H1 (cell line): Measurements from ENCODE around the gene GFOD1. TPM values are rescaled to one million over a fixed set of nuclear protein-coding genes. Genes with fewer than 3 reads are reported as not detected.

Experiments
- CTCF ChIA-PET: fragments of 300-600 bp; sonication (Branson Sonifier 250); formaldehyde crosslinking; loops from one replicate; lab custom pipeline; 2021; ENCODE audit not compliant: partially characterized antibody; lab: Charles Lee
- POLR2A ChIA-PET: fragments of 300-600 bp; sonication (Branson Sonifier 250); formaldehyde crosslinking; loops from one replicate; lab custom pipeline; 2021; ENCODE audit warnings: inconsistent platforms; ENCODE audit not compliant: partially characterized antibody; lab: Charles Lee
- DNase-seq, 2 experiments: peaks; one replicate each; pipeline versions ENCODE4 v3.0.0 to v3.0.0-alpha.2; 2010 to 2022; ENCODE audit warnings: low spot score in 2 of 2, low read depth in 1 of 2, mixed read lengths in 1 of 2
- FAIRE-seq: peaks from 2 replicates; lab custom pipeline; 2011; peaks lifted over from hg19 to GRCh38; lab: Jason Lieb, UNC
- H2AFZ ChIP-seq: 2 replicates; pipeline ENCODE4 v1.8.1; 2012; ENCODE audit warnings: low read length, inconsistent platforms
- H2AK5ac ChIP-seq: 2 replicates; pipeline ENCODE4 v1.6.1; 2013; ENCODE audit warnings: low read depth, low read length
- H2BK120ac ChIP-seq: replicated peaks from 2 replicates; pipeline ENCODE3; 2013; ENCODE audit warnings: low read depth, low read length, inconsistent platforms
- H2BK12ac ChIP-seq: 2 replicates; pipeline ENCODE4 v1.6.1; 2013; ENCODE audit warnings: low read depth, low read length
- H2BK15ac ChIP-seq: 2 replicates; pipeline ENCODE4 v1.6.1; 2013; ENCODE audit warnings: low read length
- H2BK20ac ChIP-seq: 2 replicates; pipeline ENCODE4 v1.6.1; 2013; ENCODE audit warnings: low read length
- H2BK5ac ChIP-seq: 2 replicates; pipeline ENCODE4 v1.6.1; 2013; ENCODE audit warnings: low read depth, low read length
- H3K14ac ChIP-seq: 2 replicates; pipeline ENCODE4 v1.6.1; 2013; ENCODE audit warnings: inconsistent platforms; ENCODE audit not compliant: insufficient read length
- H3K18ac ChIP-seq: 2 replicates; pipeline ENCODE4 v1.6.1; 2013; ENCODE audit warnings: low read length; ENCODE audit errors: extremely low read depth
- H3K23ac ChIP-seq: 2 replicates; pipeline ENCODE4 v1.6.1; 2013; ENCODE audit warnings: inconsistent platforms; ENCODE audit not compliant: insufficient read length
- H3K23me2 ChIP-seq: 2 replicates; pipeline ENCODE4 v1.6.1; 2013; ENCODE audit warnings: low read depth, low read length
- H3K27ac ChIP-seq: 2 replicates; pipeline ENCODE4 v1.6.1; 2011; ENCODE audit warnings: low read depth, low read length, inconsistent platforms
- H3K27me3 ChIP-seq, 4 experiments: replicated peaks in 1 of 4; 1 replicate in 1 of 4; 2 replicates in 3 of 4; pipeline versions ENCODE4 v1.6.1 to v1.8.1; 2011 to 2013; ENCODE audit warnings: low read length in 3 of 4, mild to moderate bottlenecking in 3 of 4, inconsistent platforms in 2 of 4, mixed read lengths in 2 of 4, moderate library complexity in 1 of 4; ENCODE audit not compliant: control insufficient read depth in 3 of 4, insufficient read depth in 3 of 4; ENCODE audit errors: extremely low read depth in 1 of 4
- H3K36me3 ChIP-seq, 4 experiments: 2 replicates each; pipeline versions ENCODE4 v1.6.1 to v1.8.1; 2011 to 2013; ENCODE audit warnings: mild to moderate bottlenecking in 4 of 4, low read length in 3 of 4, moderate library complexity in 2 of 4, control low read depth in 1 of 4, inconsistent platforms in 1 of 4; ENCODE audit not compliant: insufficient read depth in 4 of 4, control insufficient read depth in 2 of 4
- H3K4ac ChIP-seq: replicated peaks from 2 replicates; pipeline ENCODE3; 2013; ENCODE audit warnings: low read length, low read depth, mixed read lengths, inconsistent platforms; ENCODE audit not compliant: insufficient read length
- H3K4me1 ChIP-seq, 4 experiments: replicated peaks in 1 of 4; 1 replicate in 1 of 4; 2 replicates in 3 of 4; pipeline versions ENCODE4 v1.6.1 to v1.8.1; 2011 to 2013; ENCODE audit warnings: low read length in 3 of 4, inconsistent platforms in 2 of 4, mixed read lengths in 1 of 4; ENCODE audit not compliant: insufficient read depth in 4 of 4, control insufficient read depth in 3 of 4
- H3K4me2 ChIP-seq, 2 experiments: 2 replicates each; pipeline versions ENCODE4 v1.6.1 to v1.8.1; 2011 to 2013; ENCODE audit warnings: low read depth in 2 of 2, low read length in 2 of 2, control low read depth in 1 of 2, inconsistent platforms in 1 of 2, mild to moderate bottlenecking in 1 of 2; ENCODE audit not compliant: insufficient read depth in 1 of 2
- H3K4me3 ChIP-seq, 4 experiments: fragments of 200-600, 300-600 bp in 1 of 4; sonication (generic), shearing (Covaris generic), sonication (Bioruptor Twin) in 1 of 4; 2 replicates each; pipeline versions ENCODE4 v1.5.1 to v1.8.1; 2011 to 2016; ENCODE audit warnings: low read length in 4 of 4, low read depth in 3 of 4, control low read depth in 2 of 4, inconsistent platforms in 2 of 4, mild to moderate bottlenecking in 2 of 4, mixed read lengths in 1 of 4, moderate library complexity in 1 of 4; ENCODE audit not compliant: insufficient read depth in 2 of 4; ENCODE audit errors: extremely low read depth in 1 of 4
- H3K56ac ChIP-seq: replicated peaks from 2 replicates; pipeline ENCODE3; 2013; ENCODE audit warnings: low read depth, mild to moderate bottlenecking, mixed read lengths, low read length, inconsistent platforms; ENCODE audit not compliant: insufficient read length
- H3K79me1 ChIP-seq: 2 replicates; pipeline ENCODE4 v1.6.1; 2013; ENCODE audit warnings: low read depth, low read length, control low read depth
- H3K79me2 ChIP-seq, 2 experiments: 2 replicates each; pipeline versions ENCODE4 v1.6.1 to v1.8.1; 2012 to 2013; ENCODE audit warnings: low read length in 2 of 2, mild to moderate bottlenecking in 2 of 2, inconsistent platforms in 1 of 2; ENCODE audit not compliant: insufficient read depth in 2 of 2, control insufficient read depth in 1 of 2
- H3K9ac ChIP-seq, 4 experiments: replicated peaks in 1 of 4; 1 replicate in 1 of 4; 2 replicates in 3 of 4; pipeline versions ENCODE4 v1.6.1 to v1.8.1; 2011 to 2013; ENCODE audit warnings: low read depth in 3 of 4, low read length in 3 of 4, control low read depth in 2 of 4, mild to moderate bottlenecking in 2 of 4, moderate library complexity in 2 of 4, inconsistent platforms in 1 of 4; ENCODE audit errors: extremely low read depth in 1 of 4
- H3K9me3 ChIP-seq, 2 experiments: 2 replicates each; pipeline versions ENCODE4 v1.6.1 to v1.8.1; 2012 to 2013; ENCODE audit warnings: mild to moderate bottlenecking in 2 of 2, moderate library complexity in 2 of 2, control low read depth in 1 of 2, inconsistent platforms in 1 of 2, low read depth in 1 of 2, low read length in 1 of 2, mixed read lengths in 1 of 2; ENCODE audit not compliant: insufficient read depth in 2 of 2
- H4K20me1 ChIP-seq, 2 experiments: replicated peaks in 1 of 2; 2 replicates each; pipeline versions ENCODE3 to v1.8.1; 2011 to 2013; ENCODE audit warnings: inconsistent platforms in 2 of 2, low read length in 2 of 2, mild to moderate bottlenecking in 1 of 2; ENCODE audit not compliant: insufficient read depth in 2 of 2, control insufficient read depth in 1 of 2
- H4K5ac ChIP-seq: 2 replicates; pipeline ENCODE4 v1.6.1; 2013; ENCODE audit warnings: low read length, low read depth, mixed read lengths, inconsistent platforms; ENCODE audit not compliant: insufficient read length
- H4K8ac ChIP-seq: 2 replicates; pipeline ENCODE4 v1.8.0; 2013; ENCODE audit warnings: mild to moderate bottlenecking, moderate library complexity, low read length, inconsistent platforms; ENCODE audit not compliant: insufficient read depth; ENCODE audit errors: extremely low read depth
- H4K91ac ChIP-seq: replicated peaks from 2 replicates; pipeline ENCODE3; 2013; ENCODE audit warnings: low read length, mixed read lengths, inconsistent platforms; ENCODE audit not compliant: insufficient read length
- TEAD4 ChIP-seq: IDR thresholded peaks from 2 replicates; pipeline ENCODE4 v1.6.1; 2012; ENCODE audit warnings: low read depth, low read length, inconsistent platforms, mixed read lengths
- WGBS, 2 experiments: shearing (Covaris generic) in 1 of 2; methylation state at CpG; one replicate each; pipeline versions ENCODE4 v1.1.6 to v1.1.7; 2013 to 2015; ENCODE audit warnings: low lambda C conversion rate in 2 of 2, mixed read lengths in 2 of 2, inconsistent platforms in 1 of 2, low coverage in 1 of 2, missing lambda C conversion rate in 1 of 2; ENCODE audit not compliant: insufficient replicate concordance in 2 of 2, insufficient coverage in 1 of 2, insufficient read length in 1 of 2; ENCODE audit errors: extremely low coverage in 1 of 2, missing lambda C conversion rate in 1 of 2; 5-methylcytosine and 5-hydroxymethylcytosine counted together
- polyA plus RNA-seq, 7 experiments: library from polyadenylated mRNA; depleted of rRNA in 3 of 7; stranded (reverse) in 5 of 7; unstranded in 2 of 7; fragments of >200 nt in 5 of 7; fragments of 200-250 nt in 2 of 7; gene quantifications; 1 replicate in 5 of 7; 2 replicates in 1 of 7; 4 replicates in 1 of 7; pipeline versions ENCODE4 v1.2.1 to v1.2.3, GENCODE V29; 2011 to 2013; ENCODE audit warnings: missing spikeins in 2 of 7, mixed read lengths in 2 of 7
- total RNA-seq: library from RNA; stranded (reverse); fragmentation: NEBNext Ultra II Directional; extraction: Animal tissue kit (Norgen Biotek cat#: 25700); gene quantifications from 2 replicates; pipeline ENCODE4 v1.2.1, GENCODE V29; 2021
- TF ChIP-seq, protein P1 (sequence below), 3 experiments: IDR thresholded peaks; 1 replicate in 2 of 3; 2 replicates in 1 of 3; pipeline versions ENCODE4 v1.5.1 to v1.6.1; 2011; ENCODE audit warnings: low read length in 3 of 3, mild to moderate bottlenecking in 3 of 3, inconsistent platforms in 2 of 3, low read depth in 1 of 3, moderate library complexity in 1 of 3; ENCODE audit not compliant: insufficient read depth in 1 of 3; ENCODE audit errors: control extremely low read depth in 1 of 3

GFOD1 gene
- total and polyA plus RNA-seq, 2 of the 8 experiments (the other 6 are each of a cell fraction or from before 2014, with no cell fraction given) = 2.5 to 8.8 TPM

DNA sequence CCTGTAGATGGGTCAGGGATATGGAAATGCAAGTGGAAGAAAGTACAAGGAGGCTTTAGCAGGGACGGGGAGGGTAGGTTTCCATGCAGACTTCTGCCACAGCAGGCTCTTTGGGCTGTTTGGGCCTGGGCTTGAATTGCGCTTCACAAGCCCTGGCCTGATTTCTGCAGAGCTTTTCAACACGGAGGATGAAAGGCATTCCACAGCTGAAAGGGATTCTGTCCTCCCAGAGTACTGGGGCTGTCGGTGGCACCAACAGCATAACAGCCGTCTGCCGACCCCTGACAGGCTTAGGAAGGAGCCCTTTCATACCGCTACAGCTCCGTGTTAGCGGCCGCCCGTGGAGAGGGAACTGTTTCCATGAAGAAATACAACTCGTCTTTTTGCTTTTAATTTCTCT is 136.1 kb downstream of the GFOD1 start:
- Histone ChIP-seq H2AK5ac (no peak overlapping the region), H3K79me1 (no peaks in the 10 kb centered on the region), H3K36me3 (no peaks in the 10 kb centered on the region), H3K23me2 (no peaks in the 10 kb centered on the region), H2AFZ (peak overlapping the region; percentile 93), H3K27me3 (no peaks in the 10 kb centered on the region; a peak in 1 of 7 replicates), H2BK15ac (no peak overlapping the region), H3K9me3 (peaks cover 0 to 8% of the 10 kb centered on the region in 2 experiments; a peak in 1 of 4 replicates), H3K4me2 (0 out of 4 replicates have a peak overlapping the region, but pooled peaks of 1 of the 2 experiments have one; percentile 16), H2BK120ac (no peak overlapping the region), H4K5ac (no peak overlapping the region), H2BK12ac (no peak overlapping the region), H3K23ac (no peak overlapping the region), H2BK20ac (no peak overlapping the region), H3K27ac (no peak overlapping the region), H4K91ac (no peak overlapping the region), H3K18ac (0 out of 2 replicates have a peak overlapping the region, but pooled peaks have one; percentile 28), H3K56ac (no peak overlapping the region), H3K79me2 (no peaks in the 10 kb centered on the region), H3K14ac (no peak overlapping the region), H3K4me3 (no peak overlapping the region), H3K4ac (no peak overlapping the region), H3K9ac (no peak overlapping the region), H2BK5ac (no peak overlapping the region), H3K4me1 (peaks cover 4 to 8% (median 7%) of the 10 kb centered on the region in 4 experiments; a peak in 5 of 7 replicates), H4K20me1 (no peaks in the 10 kb centered on the region), H4K8ac (peak overlapping the region; percentile 40; the same call in 1 of the 2 replicates)
- 0 out of 2 replicates have a peak, but pooled peaks have one; percentile 45 for TF ChIP-seq TEAD4
- TF ChIP-seq, protein P1, sequence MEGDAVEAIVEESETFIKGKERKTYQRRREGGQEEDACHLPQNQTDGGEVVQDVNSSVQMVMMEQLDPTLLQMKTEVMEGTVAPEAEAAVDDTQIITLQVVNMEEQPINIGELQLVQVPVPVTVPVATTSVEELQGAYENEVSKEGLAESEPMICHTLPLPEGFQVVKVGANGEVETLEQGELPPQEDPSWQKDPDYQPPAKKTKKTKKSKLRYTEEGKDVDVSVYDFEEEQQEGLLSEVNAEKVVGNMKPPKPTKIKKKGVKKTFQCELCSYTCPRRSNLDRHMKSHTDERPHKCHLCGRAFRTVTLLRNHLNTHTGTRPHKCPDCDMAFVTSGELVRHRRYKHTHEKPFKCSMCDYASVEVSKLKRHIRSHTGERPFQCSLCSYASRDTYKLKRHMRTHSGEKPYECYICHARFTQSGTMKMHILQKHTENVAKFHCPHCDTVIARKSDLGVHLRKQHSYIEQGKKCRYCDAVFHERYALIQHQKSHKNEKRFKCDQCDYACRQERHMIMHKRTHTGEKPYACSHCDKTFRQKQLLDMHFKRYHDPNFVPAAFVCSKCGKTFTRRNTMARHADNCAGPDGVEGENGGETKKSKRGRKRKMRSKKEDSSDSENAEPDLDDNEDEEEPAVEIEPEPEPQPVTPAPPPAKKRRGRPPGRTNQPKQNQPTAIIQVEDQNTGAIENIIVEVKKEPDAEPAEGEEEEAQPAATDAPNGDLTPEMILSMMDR (IDR thresholded peaks at IDR 0.05; ENCODE audit: control extremely low read depth in 1 of 3, insufficient read depth in 1 of 3, low read depth in 1 of 3, low read length in 3 of 3) = no peak
- ChIA-PET CTCF (interaction anchor here (0.6 to 4.3 kb wide), 5 partner anchors 13 to 394 kb away, joined by 3 to 16 read pairs (median 3); no protein-coding TSS in a partner anchor), POLR2A (interaction anchor here (1.0 to 1.4 kb wide), 2 partner anchors 12 to 224 kb away, joined by 3 read pairs; no protein-coding TSS in a partner anchor)
- FAIRE-seq (no peak), DNase-seq (peak in 1 of 2 experiments; percentile 51)
- 53% methylated on average over 12 of the region's 12 CpGs; no CpG with 5 or more reads in 1 of the 2 experiments for WGBS, 2 experiments
